ENCODE results near the gene AUTS2.

Gene AUTS2

GRCh38 chr7:70466725-70467364 lies 868.6 kb downstream of the AUTS2 start:
- H3K4me3 ChIP-seq (ENCODE audit: low read depth, low read length) = no peak overlapping the region
- no peak for TF ChIP-seq CTCF (IDR thresholded peaks at IDR 0.05; ENCODE audit: borderline replicate concordance, insufficient read depth, low read depth, low read length)

GRCh38 chr7:70470746-70471145 lies 872.5 kb downstream of the AUTS2 start:
- TF ChIP-seq CTCF (IDR thresholded peaks at IDR 0.05; ENCODE audit: borderline replicate concordance, insufficient read depth, low read depth, low read length) = no peak
- H3K4me3 ChIP-seq (ENCODE audit: low read depth, low read length) = no peak overlapping the region

- no peak overlapping the region for H3K4me3 ChIP-seq (ENCODE audit: low read depth, low read length)
- TF ChIP-seq CTCF (IDR thresholded peaks at IDR 0.05; ENCODE audit: borderline replicate concordance, insufficient read depth, low read depth, low read length) = no peak
These were observed 874.4 kb downstream of the AUTS2 start for GRCh38 chr7:70472601-70473237.

GRCh38 chr7:70474639-70475234 lies 876.5 kb downstream of the AUTS2 start:
- H3K4me3 ChIP-seq (ENCODE audit: low read depth, low read length) = no peak overlapping the region
- no peak for TF ChIP-seq CTCF (IDR thresholded peaks at IDR 0.05; ENCODE audit: borderline replicate concordance, insufficient read depth, low read depth, low read length)

GRCh38 chr7:70477036-70478010 lies 879.0 kb downstream of the AUTS2 start:
- no peak overlapping the region for H3K4me3 ChIP-seq (ENCODE audit: low read depth, low read length)
- TF ChIP-seq CTCF (IDR thresholded peaks at IDR 0.05; ENCODE audit: borderline replicate concordance, insufficient read depth, low read depth, low read length) = no peak

- TF ChIP-seq CTCF (IDR thresholded peaks at IDR 0.05; ENCODE audit: borderline replicate concordance, insufficient read depth, low read depth, low read length) = no peak
- no peak overlapping the region for H3K4me3 ChIP-seq (ENCODE audit: low read depth, low read length)
These were observed 881.1 kb downstream of the AUTS2 start for GRCh38 chr7:70479153-70480021.

Data from GM12875 (cell line).